ENCODE data around the gene MCU. TPM values are rescaled to one million over a fixed set of nuclear protein-coding genes. Genes with fewer than 3 reads are reported as not detected.

Gene MCU
- total and polyA plus RNA-seq, 2 of the 4 experiments (the other 2 are of a cell fraction) = 36.2 to 36.7 TPM

- no peak overlapping the region for H2BK20ac ChIP-seq (ENCODE audit: low read depth, low read length)
- no peak overlapping the region for H2BK15ac ChIP-seq (ENCODE audit: low read depth, low read length)
- no peak overlapping the region for H4K91ac ChIP-seq (ENCODE audit: insufficient read depth, low read depth, low read length)
- 0 out of 2 replicates have a peak overlapping the region, but pooled peaks have one; percentile 66 for H3K14ac ChIP-seq (replicated peaks; ENCODE audit: low read depth, low read length)
- H3K9me1 ChIP-seq (ENCODE audit: insufficient read depth, low read length) = peaks cover 6% of the 10 kb centered on the region
- no peaks in the 10 kb centered on the region for H3K9me3 ChIP-seq (ENCODE audit: control insufficient read depth, insufficient read depth, low read length)
- peak; percentile 11; the same call in 1 of the 2 replicates for ATAC-seq (ENCODE audit: low read depth)
- no TSS peak for BruUV-seq (replicated peaks)
- H3K27ac ChIP-seq (ENCODE audit: insufficient read depth, low read length) = no peak overlapping the region
- no peak overlapping the region for H3K4me3 ChIP-seq (ENCODE audit: insufficient read depth, low read depth, low read length)
- H2BK5ac ChIP-seq (ENCODE audit: low read depth, low read length, poor library complexity, severe bottlenecking) = no peak overlapping the region
- DNase-seq = no peak
- peaks cover 8% of the 10 kb centered on the region; the same call in 1 of the 2 replicates for H3K4me1 ChIP-seq (ENCODE audit: control insufficient read depth, insufficient read depth, low read length)
- no peak overlapping the region for H3K18ac ChIP-seq (ENCODE audit: low read depth, low read length)
- ChIA-PET POLR2A (ENCODE audit: unreplicated experiment) (interaction anchor here (0.6 kb wide), 1 partner anchor 12 kb away, joined by 17 read pairs; no protein-coding TSS in a partner anchor), CTCF (interaction anchor here (0.6 kb wide), 1 partner anchor 127 kb away, joined by 3 read pairs; no protein-coding TSS in a partner anchor)
- dilution Hi-C loops (cut with HindIII; ENCODE audit: low sequenced_read_pairs, unreplicated experiment) = no loop called here
- H4K20me1 ChIP-seq (ENCODE audit: insufficient read depth, low read length) = peaks cover 36% of the 10 kb centered on the region
- intact Hi-C loops (cut with micrococcal nuclease) = no loop called here
- no peak overlapping the region for H2AK5ac ChIP-seq (ENCODE audit: low read depth, low read length)
- H3K27me3 ChIP-seq (ENCODE audit: control insufficient read depth, insufficient read depth, low read length) = no peaks in the 10 kb centered on the region
- no peak overlapping the region for H2AK9ac ChIP-seq (replicated peaks; ENCODE audit: low read depth, low read length, poor library complexity)
- peaks cover 26 to 75% of the 10 kb centered on the region in 2 experiments; a peak in 3 of 4 replicates for H3K79me1 ChIP-seq (ENCODE audit: low read depth in 1 of 2, low read length in 2 of 2)
- H2AFZ ChIP-seq (replicated peaks; ENCODE audit: low read length, poor library complexity) = no peak overlapping the region
- no peak overlapping the region for H2BK120ac ChIP-seq (ENCODE audit: low read depth, low read length)
- no peak overlapping the region for H3K4ac ChIP-seq (ENCODE audit: low read depth, low read length)
- H3K4me2 ChIP-seq (ENCODE audit: low read depth, low read length) = no peak overlapping the region
- TF ChIP-seq RFX5 (IDR thresholded peaks at IDR 0.05; ENCODE audit: low read depth, low read length) = no peak
- TF ChIP-seq CHD1 (IDR thresholded peaks at IDR 0.05; ENCODE audit: low read depth, low read length) = no peak
- no peak for TF ChIP-seq SMC3 (IDR thresholded peaks at IDR 0.05; ENCODE audit: low read depth, low read length)
- no peak for TF ChIP-seq MAFK (IDR thresholded peaks at IDR 0.05; ENCODE audit: low read depth, low read length)
- no peak for TF ChIP-seq CEBPB (IDR thresholded peaks at IDR 0.05; ENCODE audit: low read depth, low read length)
- no peak for TF ChIP-seq MXI1 (IDR thresholded peaks at IDR 0.05; ENCODE audit: borderline replicate concordance, low read depth, low read length)
- no peak for TF ChIP-seq RAD21 (IDR thresholded peaks at IDR 0.05; ENCODE audit: low read length)
- TF ChIP-seq CTCF (conservative IDR thresholded peaks at IDR 0.05; ENCODE audit: low read depth, low read length) = no peak
- no peak for TF ChIP-seq USF2 (IDR thresholded peaks at IDR 0.05; ENCODE audit: low read depth, low read length)
- TF ChIP-seq NFE2L2 (IDR thresholded peaks at IDR 0.05; ENCODE audit: low read depth, low read length) = no peak
- no peak overlapping the region for H3K23ac ChIP-seq (ENCODE audit: low read depth, low read length)
- H3K9ac ChIP-seq (ENCODE audit: low read depth, low read length) = no peak overlapping the region
- no peak overlapping the region for H4K5ac ChIP-seq (ENCODE audit: low read depth, low read length)
- no peaks in the 10 kb centered on the region for H3K36me3 ChIP-seq (ENCODE audit: control insufficient read depth, insufficient read depth, low read length)
- H4K8ac ChIP-seq (ENCODE audit: low read depth in 2 of 2, low read length in 2 of 2) = no peak overlapping the region
- no peak overlapping the region for H3K56ac ChIP-seq (ENCODE audit: extremely low read depth, insufficient read depth, low read length)
- in situ Hi-C loops (cut with MboI; ENCODE audit: low sequenced_read_pairs) = no loop called here
Measured at GRCh38 chr10:72697716-72698115, 5.8 kb downstream of the MCU start.

All from IMR-90 (cell line).